ENCODE data around the gene ICA1.

ICA1 gene

GRCh38 chr7:8065356-8065813 lies 196.6 kb downstream of the ICA1 start:
- Histone ChIP-seq H3K4me3 (ENCODE audit: low read depth, low read length) (no peak overlapping the region), H3K27ac (ENCODE audit: extremely low read depth, low read depth, low read length) (no peak overlapping the region), H3K36me3 (ENCODE audit: control insufficient read depth in 2 of 2, insufficient read depth in 1 of 2, low read length in 2 of 2) (peaks cover 0 to 6% of the 10 kb centered on the region in 2 experiments), H3K4me1 (ENCODE audit: control insufficient read depth, insufficient read depth, low read length) (peaks cover 9% of the 10 kb centered on the region; the same call in 1 of the 2 replicates), H3K9me3 (ENCODE audit: control insufficient read depth, insufficient read depth, low read depth, low read length) (no peaks in the 10 kb centered on the region)
- CTCF ChIA-PET = no interaction called here
- TF ChIP-seq ZNF645 (tag by site-specific recombination; IDR thresholded peaks at IDR 0.05) (no peak), ZNF184 (tag by site-specific recombination; IDR thresholded peaks at IDR 0.05) (no peak), INSM2 (tag by site-specific recombination; IDR thresholded peaks at IDR 0.05) (no peak), ZNF239 (tag by site-specific recombination; IDR thresholded peaks at IDR 0.05) (no peak), ZNF558 (tag by site-specific recombination; IDR thresholded peaks at IDR 0.05) (no peak), SETDB1 (IDR thresholded peaks at IDR 0.05; ENCODE audit: insufficient read length, low read length) (no peak)
- TF ChIP-seq, protein P1, sequence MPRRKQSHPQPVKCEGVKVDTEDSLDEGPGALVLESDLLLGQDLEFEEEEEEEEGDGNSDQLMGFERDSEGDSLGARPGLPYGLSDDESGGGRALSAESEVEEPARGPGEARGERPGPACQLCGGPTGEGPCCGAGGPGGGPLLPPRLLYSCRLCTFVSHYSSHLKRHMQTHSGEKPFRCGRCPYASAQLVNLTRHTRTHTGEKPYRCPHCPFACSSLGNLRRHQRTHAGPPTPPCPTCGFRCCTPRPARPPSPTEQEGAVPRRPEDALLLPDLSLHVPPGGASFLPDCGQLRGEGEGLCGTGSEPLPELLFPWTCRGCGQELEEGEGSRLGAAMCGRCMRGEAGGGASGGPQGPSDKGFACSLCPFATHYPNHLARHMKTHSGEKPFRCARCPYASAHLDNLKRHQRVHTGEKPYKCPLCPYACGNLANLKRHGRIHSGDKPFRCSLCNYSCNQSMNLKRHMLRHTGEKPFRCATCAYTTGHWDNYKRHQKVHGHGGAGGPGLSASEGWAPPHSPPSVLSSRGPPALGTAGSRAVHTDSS (tag by site-specific recombination; IDR thresholded peaks at IDR 0.05) = no peak
- TF ChIP-seq, protein P2, sequence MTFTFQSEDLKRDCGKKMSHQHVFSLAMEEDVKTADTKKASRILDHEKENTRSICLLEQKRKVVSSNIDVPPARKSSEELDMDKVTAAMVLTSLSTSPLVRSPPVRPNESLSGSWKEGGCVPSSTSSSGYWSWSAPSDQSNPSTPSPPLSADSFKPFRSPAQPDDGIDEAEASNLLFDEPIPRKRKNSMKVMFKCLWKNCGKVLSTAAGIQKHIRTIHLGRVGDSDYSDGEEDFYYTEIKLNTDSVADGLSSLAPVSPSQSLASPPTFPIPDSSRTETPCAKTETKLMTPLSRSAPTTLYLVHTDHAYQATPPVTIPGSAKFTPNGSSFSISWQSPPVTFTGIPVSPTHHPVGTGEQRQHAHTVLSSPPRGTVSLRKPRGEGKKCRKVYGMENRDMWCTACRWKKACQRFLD (tag by site-specific recombination; IDR thresholded peaks at IDR 0.05) = no peak
- POLR2A ChIA-PET = no interaction called here

DNA sequence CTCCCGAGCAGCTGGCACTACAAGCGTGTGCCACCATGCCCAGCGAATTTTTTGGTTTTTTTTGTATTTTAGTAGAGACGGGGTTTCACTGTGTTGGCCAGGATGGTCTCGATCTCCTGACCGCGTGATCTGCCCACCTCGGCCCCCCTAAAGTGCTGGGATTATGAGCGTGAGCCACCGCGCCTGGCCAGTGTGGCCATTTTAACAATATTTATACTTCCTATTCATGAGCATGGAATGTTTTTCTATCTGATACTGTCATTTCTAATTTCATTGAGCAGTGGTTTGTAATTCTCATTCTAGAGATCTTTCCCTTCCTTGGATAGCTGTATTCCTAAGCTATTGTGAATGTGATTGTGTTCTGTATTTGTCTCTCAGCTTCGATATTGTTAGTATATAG lies 197.1 kb downstream of the ICA1 start:
- TF ChIP-seq, protein P1 (tag by site-specific recombination; IDR thresholded peaks at IDR 0.05) = no peak
- TF ChIP-seq SP2 (tag by site-specific recombination; IDR thresholded peaks at IDR 0.05) = no peak
- TF ChIP-seq, protein P3, sequence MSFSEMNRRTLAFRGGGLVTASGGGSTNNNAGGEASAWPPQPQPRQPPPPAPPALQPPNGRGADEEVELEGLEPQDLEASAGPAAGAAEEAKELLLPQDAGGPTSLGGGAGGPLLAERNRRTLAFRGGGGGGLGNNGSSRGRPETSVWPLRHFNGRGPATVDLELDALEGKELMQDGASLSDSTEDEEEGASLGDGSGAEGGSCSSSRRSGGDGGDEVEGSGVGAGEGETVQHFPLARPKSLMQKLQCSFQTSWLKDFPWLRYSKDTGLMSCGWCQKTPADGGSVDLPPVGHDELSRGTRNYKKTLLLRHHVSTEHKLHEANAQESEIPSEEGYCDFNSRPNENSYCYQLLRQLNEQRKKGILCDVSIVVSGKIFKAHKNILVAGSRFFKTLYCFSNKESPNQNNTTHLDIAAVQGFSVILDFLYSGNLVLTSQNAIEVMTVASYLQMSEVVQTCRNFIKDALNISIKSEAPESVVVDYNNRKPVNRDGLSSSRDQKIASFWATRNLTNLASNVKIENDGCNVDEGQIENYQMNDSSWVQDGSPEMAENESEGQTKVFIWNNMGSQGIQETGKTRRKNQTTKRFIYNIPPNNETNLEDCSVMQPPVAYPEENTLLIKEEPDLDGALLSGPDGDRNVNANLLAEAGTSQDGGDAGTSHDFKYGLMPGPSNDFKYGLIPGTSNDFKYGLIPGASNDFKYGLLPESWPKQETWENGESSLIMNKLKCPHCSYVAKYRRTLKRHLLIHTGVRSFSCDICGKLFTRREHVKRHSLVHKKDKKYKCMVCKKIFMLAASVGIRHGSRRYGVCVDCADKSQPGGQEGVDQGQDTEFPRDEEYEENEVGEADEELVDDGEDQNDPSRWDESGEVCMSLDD (tag by site-specific recombination; IDR thresholded peaks at IDR 0.05) = no peak
- no peak for TF ChIP-seq ZNF658 (tag by site-specific recombination; IDR thresholded peaks at IDR 0.05)
- TF ChIP-seq OVOL3 (tag by site-specific recombination; IDR thresholded peaks at IDR 0.05) = no peak
- no peak for TF ChIP-seq ZNF266 (tag by site-specific recombination; IDR thresholded peaks at IDR 0.05; ENCODE audit: low read depth)
- no peak for TF ChIP-seq ZNF10 (tag by site-specific recombination; IDR thresholded peaks at IDR 0.05)
- no peak for TF ChIP-seq ZNF433 (tag by site-specific recombination; IDR thresholded peaks at IDR 0.05; ENCODE audit: low read depth)
- no peak for TF ChIP-seq ZNF175 (tag by site-specific recombination; IDR thresholded peaks at IDR 0.05)
- TF ChIP-seq ZNF223 (tag by site-specific recombination; IDR thresholded peaks at IDR 0.05) = no peak
- no peak for TF ChIP-seq ZNF664 (tag by site-specific recombination; IDR thresholded peaks at IDR 0.05)
- Histone ChIP-seq H3K9me3 (ENCODE audit: control insufficient read depth, insufficient read depth, low read depth, low read length) (no peaks in the 10 kb centered on the region), H3K4me1 (ENCODE audit: control insufficient read depth, insufficient read depth, low read length) (peaks cover 9% of the 10 kb centered on the region; the same call in 1 of the 2 replicates), H3K27ac (ENCODE audit: extremely low read depth, low read depth, low read length) (no peak overlapping the region), H3K36me3 (ENCODE audit: control insufficient read depth in 2 of 2, insufficient read depth in 1 of 2, low read length in 2 of 2) (peaks cover 0 to 11% of the 10 kb centered on the region in 2 experiments), H3K4me3 (ENCODE audit: low read depth, low read length) (no peak overlapping the region)
- ChIA-PET POLR2A (no interaction called here), CTCF (no interaction called here)

All from HEK293 (cell line).